Naive thymus-derived CD8-positive, alpha-beta T cell (primary cell): Measurements from ENCODE around the gene PHYH. TPM values are rescaled to one million over a fixed set of nuclear protein-coding genes. Genes with fewer than 3 reads are reported as not detected.
"Not testable (repeated sequence)": the region's sequence is repeated elsewhere in the genome, so short reads cannot be mapped to it uniquely, and the experiment has no call there.

ENCODE experiments used
- ATAC-seq, 2 donors: fragments of 150-1000 bp; cut with Tn5 transposase in 1 of 2; sonication (Bioruptor Pico), chemical (Tn5 transposase) in 1 of 2; 1 replicate in 1 of 2; 2 replicates in 1 of 2; pipeline ENCODE4 v1.10.0; 2021; ENCODE audit warnings: mild to moderate bottlenecking in 2 of 2, moderate library complexity in 2 of 2
- POLR2A ChIA-PET: fragments of 350-600 bp; sonication (Branson Sonifier 250); formaldehyde crosslinking; loops from one replicate; lab custom pipeline; 2021; ENCODE audit warnings: antibody characterized with exemption; lab: Charles Lee
- DNase-seq, 10 donors: peaks; one replicate each; pipeline versions ENCODE4 v3.0.0 to v3.0.0-alpha.2; 2020 to 2022
- H3K27ac Mint-ChIP-seq, 10 donors: one replicate each; pipeline ENCODE4 v1.8.0; 2020 to 2022; ENCODE audit warnings: mild to moderate bottlenecking in 10 of 10, mixed read lengths in 10 of 10, moderate library complexity in 4 of 10, inconsistent platforms in 1 of 10
- H3K27me3 Mint-ChIP-seq, 5 donors: one replicate each; pipeline ENCODE4 v1.8.0; 2021 to 2022; ENCODE audit warnings: mixed read lengths in 5 of 5
- H3K36me3 Mint-ChIP-seq, 3 donors: one replicate each; pipeline ENCODE4 v1.8.0; 2020 to 2022; ENCODE audit warnings: mixed read lengths in 3 of 3, mild to moderate bottlenecking in 2 of 3, inconsistent platforms in 1 of 3
- H3K4me1 Mint-ChIP-seq, 4 donors: one replicate each; pipeline ENCODE4 v1.8.0; 2021 to 2022; ENCODE audit warnings: mixed read lengths in 4 of 4
- H3K4me3 Mint-ChIP-seq, 10 donors: one replicate each; pipeline ENCODE4 v1.8.0; 2020 to 2022; ENCODE audit warnings: mild to moderate bottlenecking in 10 of 10, mixed read lengths in 10 of 10, moderate library complexity in 6 of 10, inconsistent platforms in 1 of 10
- H3K9me3 Mint-ChIP-seq, 9 donors: one replicate each; pipeline ENCODE4 v1.8.0; 2020 to 2022; ENCODE audit warnings: mixed read lengths in 9 of 9, mild to moderate bottlenecking in 3 of 9, inconsistent platforms in 1 of 9, moderate library complexity in 1 of 9
- polyA plus RNA-seq, 3 donors: library from polyadenylated mRNA; unstranded; fragments of 300-500 nt; fragmentation: Illumina TruSeq; gene quantifications; one replicate each; pipeline ENCODE4 v1.2.3, GENCODE V29; 2021
- total RNA-seq, 8 experiments: library from RNA in 2 of 8; stranded (reverse) in 2 of 8; gene quantifications; one replicate each; pipeline ENCODE4 v1.2.3 and lab custom pipeline; 2021 to 2026

Gene PHYH
- total and polyA plus RNA-seq, 5 experiments from 2014 or later, result 17.3 to 20.5 (median 18.6) TPM

DNA sequence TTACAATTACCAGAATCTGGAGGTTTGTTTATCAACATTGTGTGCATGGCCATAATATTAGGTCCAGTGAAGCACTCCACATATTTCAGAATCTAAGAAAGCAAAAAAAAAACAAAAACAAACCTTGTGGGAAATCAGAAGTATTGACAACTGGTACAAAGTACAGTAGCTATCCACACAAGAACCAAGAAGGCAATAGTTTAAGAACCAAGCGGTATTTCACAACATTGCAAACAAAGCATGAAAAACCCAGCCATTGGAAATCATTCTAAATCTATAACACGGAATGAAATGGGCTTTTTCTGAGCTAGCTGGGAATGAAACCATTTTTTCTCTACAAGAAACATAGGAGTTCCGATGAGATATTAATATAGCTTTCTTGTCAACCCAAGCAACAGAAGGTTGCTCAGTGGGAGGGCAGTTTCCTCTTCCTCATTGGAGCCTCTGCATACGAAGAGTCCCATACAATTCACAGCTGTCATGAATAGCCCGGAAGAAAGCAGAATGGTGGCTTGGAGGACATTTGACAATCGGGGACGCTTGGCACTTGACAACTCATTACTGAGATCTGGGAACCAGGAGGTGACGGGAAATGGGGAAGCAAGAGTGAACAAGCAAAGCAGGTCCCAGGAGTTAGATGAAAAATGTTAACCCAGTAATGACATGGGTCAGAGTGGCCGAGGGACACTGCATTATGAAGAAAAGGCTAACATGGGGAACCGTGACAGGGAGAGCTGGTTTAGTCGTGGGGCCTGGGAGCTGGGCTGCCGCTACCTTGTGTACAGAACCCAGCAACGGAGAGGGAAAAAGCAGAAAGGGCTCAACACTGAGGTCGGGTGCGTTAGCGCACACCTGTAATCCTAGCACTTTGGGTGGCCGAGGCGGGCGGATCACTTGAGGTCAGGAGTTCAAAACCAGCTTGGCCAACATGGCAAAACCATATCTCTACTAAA, 7.8 kb downstream of the PHYH start:
- Mint-ChIP-seq H3K27ac (peak overlapping the region in 3 of 10 donors; percentile 8 to 50 (median 36)), H3K36me3 (peaks cover 0 to 63% (median 21%) of the 10 kb centered on the region in 3 donors), H3K27me3 (no peaks in the 10 kb centered on the region), H3K9me3 (no peaks in the 10 kb centered on the region), H3K4me3 (no peak overlapping the region), H3K4me1 (peaks cover 0 to 4% (median 0%) of the 10 kb centered on the region in 4 donors)
- DNase-seq (no peak), ATAC-seq (no peak)
- POLR2A ChIA-PET, result interaction anchor here (0.9 to 2.2 kb wide), 2 partner anchors 10 to 184 kb away, joined by 3 to 10 read pairs; no protein-coding TSS in a partner anchor

DNA sequence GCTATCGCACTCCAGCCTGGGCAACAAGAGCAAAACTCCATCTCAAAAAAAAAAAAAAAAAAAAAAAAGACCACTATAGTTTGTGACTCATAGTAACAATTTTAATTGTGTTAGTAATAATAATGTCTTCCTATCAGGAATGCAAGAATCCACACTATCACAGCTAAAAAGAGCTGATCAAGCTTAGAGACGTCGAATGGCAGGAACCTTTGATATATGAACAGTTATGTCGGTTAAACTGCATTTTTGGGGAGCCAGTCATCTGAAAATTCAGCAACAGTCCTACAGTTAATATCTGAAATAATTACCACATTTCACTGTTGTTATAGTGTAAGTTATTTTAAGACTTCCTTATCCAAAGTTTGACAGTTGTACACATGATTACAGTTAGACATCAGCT, 8.8 kb downstream of the PHYH start:
- H3K4me3 Mint-ChIP-seq, result no peak overlapping the region

DNA sequence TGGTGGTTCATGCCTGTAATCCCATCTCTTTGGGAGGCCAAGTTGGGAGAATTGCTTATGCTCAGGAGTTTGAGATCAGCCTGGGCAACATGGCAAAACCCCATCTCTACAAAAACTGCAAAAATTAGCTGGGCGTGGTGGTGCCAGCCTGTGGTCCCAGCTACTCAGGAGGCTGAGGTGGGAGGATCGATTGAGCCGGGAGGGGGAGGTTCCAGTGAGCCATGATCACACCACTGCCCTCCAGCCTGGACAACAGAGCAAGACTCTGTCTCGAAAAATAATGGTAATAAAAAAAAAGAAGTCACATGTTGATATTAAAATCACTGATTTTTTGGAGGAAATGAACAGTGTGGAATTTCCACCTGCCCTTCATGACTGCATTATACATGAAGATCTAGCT, 15.8 kb downstream of the PHYH start:
- Mint-ChIP-seq H3K36me3 (peaks cover 0 to 70% (median 27%) of the 10 kb centered on the region in 3 donors), H3K4me3 (no peak overlapping the region), H3K9me3 (no peaks in the 10 kb centered on the region), H3K27ac (peak overlapping the region in 1 of 10 donors; percentile 55), H3K4me1 (peaks cover 0 to 3% (median 0%) of the 10 kb centered on the region in 4 donors), H3K27me3 (no peaks in the 10 kb centered on the region)
- ATAC-seq (no peak), DNase-seq (no peak)
- POLR2A ChIA-PET, result interaction anchor here (0.6 kb wide), 1 partner anchor 19 kb away, joined by 3 read pairs; no protein-coding TSS in a partner anchor

More for the DNA sequence above, 8.8 kb downstream of the PHYH start:
- Mint-ChIP-seq H3K27me3 (no peaks in the 10 kb centered on the region), H3K4me1 (peaks cover 0 to 4% (median 0%) of the 10 kb centered on the region in 4 donors), H3K36me3 (peaks cover 0 to 71% (median 21%) of the 10 kb centered on the region in 3 donors), H3K27ac (no peak overlapping the region), H3K9me3 (no peaks in the 10 kb centered on the region)
- DNase-seq (no peak), ATAC-seq (no peak)
- POLR2A ChIA-PET, result interaction anchor here (2.2 kb wide), 1 partner anchor 11 kb away, joined by 10 read pairs; no protein-coding TSS in a partner anchor

DNA sequence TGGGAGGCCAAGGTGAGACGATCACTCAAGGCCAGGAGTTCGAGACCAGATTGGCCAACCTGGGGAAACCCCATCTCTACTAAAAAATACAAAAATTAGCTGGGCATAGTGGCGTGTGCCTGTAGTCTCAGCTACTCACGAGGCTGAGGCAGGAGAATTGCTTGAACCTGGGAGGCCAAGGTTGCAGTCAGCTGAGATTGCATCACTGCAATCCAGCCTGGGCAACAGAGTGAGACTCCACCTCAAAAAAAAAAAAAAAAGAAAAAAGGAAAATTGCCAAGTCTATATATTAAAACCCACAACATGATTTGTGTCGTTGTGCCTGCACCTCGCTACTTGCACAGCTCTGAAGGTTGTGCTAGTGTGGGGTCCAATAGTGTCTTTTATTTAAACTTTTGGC, 17.5 kb downstream of the PHYH start:
- peaks cover 0 to 61% (median 16%) of the 10 kb centered on the region in 3 donors for H3K36me3 Mint-ChIP-seq
- H3K27me3 Mint-ChIP-seq, H3K4me1 Mint-ChIP-seq, H3K4me3 Mint-ChIP-seq, H3K27ac Mint-ChIP-seq, DNase-seq, H3K9me3 Mint-ChIP-seq, ATAC-seq: not testable (repeated sequence)
- POLR2A ChIA-PET, result interaction anchor here (0.7 kb wide), 1 partner anchor 630 kb away, joined by 4 read pairs; no protein-coding TSS in a partner anchor

DNA sequence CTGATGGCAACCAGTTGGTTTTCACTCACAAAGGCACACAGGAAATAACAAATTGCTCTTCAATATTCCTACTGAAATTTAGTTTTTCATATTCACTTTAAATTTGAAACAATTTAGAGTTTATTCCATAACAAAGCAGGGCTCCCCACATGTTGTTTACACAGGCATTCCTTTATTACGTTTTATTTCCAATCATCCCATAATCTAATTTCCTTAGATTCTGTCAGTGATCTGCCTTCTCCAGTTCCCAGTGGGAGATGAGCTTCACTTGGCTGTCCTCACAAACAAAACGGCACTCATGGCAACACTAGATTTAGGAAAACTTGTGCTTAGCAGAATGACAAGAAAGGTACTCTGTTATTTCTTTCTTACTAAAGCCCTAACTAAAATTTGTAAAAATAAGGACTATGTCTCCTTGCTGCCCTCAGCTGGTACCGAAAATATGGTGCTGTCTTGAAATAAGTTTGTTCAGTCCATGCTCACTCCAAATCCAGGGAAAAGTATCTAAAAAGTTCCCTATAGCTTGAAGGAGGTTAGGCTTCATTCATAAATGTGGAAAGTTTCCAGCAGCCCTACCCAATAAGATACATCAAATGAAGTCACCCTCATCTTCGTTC, 23.0 kb downstream of the PHYH start:
- Mint-ChIP-seq H3K4me1 (peaks cover 0 to 3% (median under 1%) of the 10 kb centered on the region in 4 donors), H3K27ac (no peak overlapping the region), H3K27me3 (no peaks in the 10 kb centered on the region), H3K4me3 (no peak overlapping the region), H3K36me3 (peaks cover 0 to 37% (median 13%) of the 10 kb centered on the region in 3 donors), H3K9me3 (no peaks in the 10 kb centered on the region)
- POLR2A ChIA-PET, result no interaction called here
- DNase-seq (no peak), ATAC-seq (no peak)

DNA sequence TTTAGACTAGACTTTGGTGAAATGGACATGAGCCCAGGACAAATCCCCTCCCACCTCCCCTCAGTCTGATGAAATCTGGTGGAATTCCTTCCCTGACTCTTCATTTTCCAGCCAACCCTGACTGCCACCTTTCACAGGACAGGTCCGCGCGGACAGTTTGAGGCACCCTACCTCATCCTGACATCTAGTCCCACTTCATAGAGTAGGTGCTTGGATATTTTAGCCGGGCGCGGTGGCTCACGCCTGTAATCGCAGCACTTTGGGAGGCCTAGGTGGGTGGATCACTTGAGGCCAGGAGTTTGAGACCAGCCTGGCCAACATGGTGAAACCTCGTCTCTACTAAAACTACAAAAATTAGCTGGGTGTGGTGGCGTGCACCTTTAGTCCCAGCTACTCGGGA, 23.7 kb downstream of the PHYH start:
- not testable (repeated sequence) for ATAC-seq, H3K27me3 Mint-ChIP-seq, H3K9me3 Mint-ChIP-seq, H3K27ac Mint-ChIP-seq, H3K4me1 Mint-ChIP-seq, H3K4me3 Mint-ChIP-seq, DNase-seq
- POLR2A ChIA-PET, result interaction anchor here (0.7 kb wide), 1 partner anchor 18 kb away, joined by 5 read pairs; no protein-coding TSS in a partner anchor
- peaks cover 0 to 30% (median 10%) of the 10 kb centered on the region in 3 donors for H3K36me3 Mint-ChIP-seq

DNA sequence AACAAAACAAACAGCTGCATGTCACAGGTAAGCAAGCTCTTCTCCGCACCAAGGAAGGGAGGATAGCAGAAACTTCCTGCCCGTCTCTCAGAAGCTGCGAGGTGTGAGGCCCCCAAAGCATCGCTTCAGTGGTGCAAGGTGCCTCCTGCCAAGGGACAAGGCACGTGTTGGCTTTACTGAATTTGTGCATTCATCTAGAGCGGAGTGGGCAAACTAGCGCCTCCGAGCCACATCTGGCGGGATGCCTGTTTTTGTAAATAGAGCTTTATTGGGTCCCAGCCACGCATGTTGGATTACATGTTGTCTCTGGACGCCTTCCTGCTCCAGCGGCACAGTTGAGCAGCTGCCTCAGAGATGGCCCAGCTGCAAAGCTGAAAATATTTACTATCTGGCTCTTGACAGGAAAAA, 27.7 kb downstream of the PHYH start:
- H3K9me3 Mint-ChIP-seq, result no peaks in the 10 kb centered on the region
- H3K36me3 Mint-ChIP-seq, result peaks cover 0 to 2% (median 0%) of the 10 kb centered on the region in 3 donors
- ATAC-seq, result no peak
- POLR2A ChIA-PET, result interaction anchor here (0.6 to 1.7 kb wide), 2 partner anchors 30 to 79 kb away, joined by 4 to 5 read pairs; no protein-coding TSS in a partner anchor
- H3K4me3 Mint-ChIP-seq, result no peak overlapping the region
- peaks cover 3 to 13% (median 8%) of the 10 kb centered on the region in 4 donors for H3K4me1 Mint-ChIP-seq
- peak overlapping the region in 4 of 10 donors; percentile 21 to 87 (median 57) for H3K27ac Mint-ChIP-seq
- H3K27me3 Mint-ChIP-seq, result no peaks in the 10 kb centered on the region
- no peak for DNase-seq

DNA sequence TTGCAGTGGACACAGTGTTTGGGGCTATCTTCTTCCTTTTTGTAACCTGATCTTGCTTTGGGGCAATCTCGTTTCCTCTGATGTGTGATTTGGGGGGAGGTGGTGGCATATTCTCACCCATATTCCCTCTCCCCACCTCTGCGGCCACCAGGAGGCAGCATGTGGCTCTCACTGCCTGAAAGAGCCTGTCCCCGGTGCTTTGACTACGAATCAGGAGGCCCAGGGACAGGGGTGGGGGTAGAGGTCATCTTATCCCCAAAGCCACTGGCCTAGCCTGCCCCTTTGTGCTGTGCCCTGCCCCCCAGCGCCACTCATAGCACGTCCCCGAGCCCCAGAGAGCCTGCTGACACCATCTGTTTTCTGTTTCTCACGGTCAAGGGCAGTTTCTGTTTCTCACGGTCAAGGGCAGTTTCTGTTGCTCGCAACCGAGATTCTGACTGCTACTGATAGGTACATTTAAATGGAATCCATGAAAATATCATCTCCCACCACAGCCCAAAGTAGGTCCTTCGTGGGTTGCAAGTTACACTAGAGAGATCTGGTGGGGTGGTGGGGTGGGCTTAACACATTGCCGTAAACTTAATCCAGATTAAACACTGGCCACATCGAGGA, 28.2 kb downstream of the PHYH start:
- Mint-ChIP-seq H3K27me3 (no peaks in the 10 kb centered on the region), H3K4me1 (peaks cover 3 to 13% (median 8%) of the 10 kb centered on the region in 4 donors), H3K4me3 (peak overlapping the region in 1 of 10 donors; percentile 6), H3K27ac (peak overlapping the region in 6 of 10 donors; percentile 43 to 87 (median 72)), H3K9me3 (no peaks in the 10 kb centered on the region), H3K36me3 (no peaks in the 10 kb centered on the region)
- DNase-seq, result peak; percentile 29 to 74 (median 42)
- ATAC-seq, result peak; percentile 76 to 79
- POLR2A ChIA-PET, result interaction anchor here (0.6 to 1.7 kb wide), 2 partner anchors 30 to 80 kb away, joined by 4 to 5 read pairs; no protein-coding TSS in a partner anchor

DNA sequence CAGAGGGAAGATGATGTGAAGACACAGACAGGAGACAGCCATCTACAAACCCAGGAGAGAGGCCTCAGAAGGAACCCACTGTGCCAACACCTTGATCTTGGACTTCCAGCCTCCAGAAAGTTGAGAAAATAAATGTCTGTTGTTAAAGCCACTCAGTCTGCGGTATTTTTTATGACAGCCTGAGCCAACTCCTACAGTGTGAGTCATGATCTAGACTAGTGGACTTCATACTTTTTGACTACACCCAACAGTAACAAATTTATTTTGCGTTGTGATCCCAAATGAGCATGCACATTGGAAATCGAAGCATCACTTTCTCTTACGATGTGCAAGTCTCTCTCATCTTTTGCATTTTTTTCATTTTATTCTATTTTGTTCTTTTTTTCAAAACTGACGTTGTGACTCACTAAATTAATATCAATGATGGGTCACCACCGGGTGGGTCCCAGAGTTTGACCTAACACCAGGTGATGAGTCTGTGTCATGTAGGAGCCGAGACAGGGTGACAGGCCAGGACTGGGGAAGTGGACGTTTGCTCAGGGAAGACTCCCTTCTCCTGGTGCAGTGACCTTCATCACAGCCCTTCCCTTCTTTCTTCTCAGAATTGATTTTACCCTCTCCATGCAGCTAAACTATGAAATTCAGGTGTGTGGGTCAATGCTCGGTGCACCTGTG, 28.9 kb downstream of the PHYH start:
- no peak overlapping the region for H3K4me3 Mint-ChIP-seq
- no peaks in the 10 kb centered on the region for H3K36me3 Mint-ChIP-seq
- peaks cover 3 to 13% (median 8%) of the 10 kb centered on the region in 4 donors for H3K4me1 Mint-ChIP-seq
- ATAC-seq, result no peak
- peak overlapping the region in 4 of 10 donors; percentile 71 to 87 (median 76) for H3K27ac Mint-ChIP-seq
- no peak for DNase-seq
- H3K27me3 Mint-ChIP-seq, result peaks cover 0 to 3% (median 1%) of the 10 kb centered on the region in 5 donors
- no peaks in the 10 kb centered on the region for H3K9me3 Mint-ChIP-seq
- POLR2A ChIA-PET, result no interaction called here

DNA sequence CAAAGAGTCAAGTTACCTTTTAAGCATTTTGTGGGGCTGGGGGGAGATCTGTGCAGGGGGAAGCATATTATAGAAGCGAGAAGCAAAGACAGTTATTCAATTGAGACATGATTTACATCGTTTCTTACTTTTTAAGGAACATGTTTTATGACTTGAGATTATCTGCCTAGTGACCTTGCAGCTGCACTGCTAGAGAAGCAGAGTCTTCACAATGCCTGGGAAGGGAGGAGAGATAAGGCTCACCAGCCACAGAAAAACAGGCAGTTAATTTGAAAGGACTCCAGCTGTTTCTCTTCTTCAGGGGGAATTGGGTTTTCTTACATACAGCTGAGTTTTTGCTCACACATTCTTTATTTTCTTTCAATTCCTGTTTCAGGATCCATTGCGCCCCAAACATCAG, 31.0 kb downstream of the PHYH start:
- Mint-ChIP-seq H3K4me1 (peaks cover 3 to 13% (median 8%) of the 10 kb centered on the region in 4 donors), H3K9me3 (no peaks in the 10 kb centered on the region), H3K36me3 (no peaks in the 10 kb centered on the region), H3K27me3 (peaks cover 0 to 17% (median 6%) of the 10 kb centered on the region in 5 donors), H3K4me3 (no peak overlapping the region), H3K27ac (no peak overlapping the region)
- DNase-seq, result no peak
- POLR2A ChIA-PET, result no interaction called here
- no peak for ATAC-seq

DNA sequence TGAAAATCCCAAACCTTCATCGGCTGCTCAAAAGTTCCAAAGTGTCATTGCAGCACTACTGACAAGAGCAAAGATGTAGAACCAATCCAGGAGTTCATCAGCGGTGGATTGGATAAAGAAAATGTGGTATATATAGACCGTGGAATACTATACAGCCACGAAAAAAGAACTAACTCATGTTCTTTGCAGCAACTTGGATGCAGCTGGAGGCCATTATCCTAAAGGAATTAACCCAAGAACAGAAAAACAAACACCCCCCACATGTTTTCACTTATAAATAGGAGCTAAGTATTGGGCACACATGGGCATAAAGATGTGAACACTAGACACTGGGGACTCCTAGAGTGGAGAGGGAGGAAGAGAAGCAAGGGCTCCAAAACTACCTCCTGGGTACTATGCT, 31.6 kb downstream of the PHYH start:
- peaks cover 3 to 13% (median 8%) of the 10 kb centered on the region in 4 donors for H3K4me1 Mint-ChIP-seq
- H3K4me3 Mint-ChIP-seq, result no peak overlapping the region
- no peak overlapping the region for H3K27ac Mint-ChIP-seq
- ATAC-seq, result no peak
- peaks cover 2 to 23% (median 9%) of the 10 kb centered on the region in 5 donors for H3K27me3 Mint-ChIP-seq
- peaks cover 0 to under 1% (median 0%) of the 10 kb centered on the region in 3 donors for H3K36me3 Mint-ChIP-seq
- POLR2A ChIA-PET, result no interaction called here
- no peak for DNase-seq
- peaks cover 0 to 4% (median 0%) of the 10 kb centered on the region in 9 donors for H3K9me3 Mint-ChIP-seq
